HL-60 (cell line): Measurements from ENCODE around the gene LRGUK.

Experiments
- GABPA ChIP-seq: IDR thresholded peaks from 2 replicates; pipeline ENCODE4 v1.6.1; 2012; ENCODE audit warnings: low read depth
- POLR2AphosphoS5 ChIP-seq: IDR thresholded peaks from 2 replicates; pipeline ENCODE4 v1.6.1; 2012; ENCODE audit warnings: low read depth
- SPI1 ChIP-seq: IDR thresholded peaks from 2 replicates; pipeline ENCODE4 v1.6.1; 2012; ENCODE audit warnings: low read depth, mild to moderate bottlenecking, borderline replicate concordance
- TF ChIP-seq, protein P1 (sequence below): IDR thresholded peaks from one replicate; pipeline ENCODE4 v1.5.1; 2011; ENCODE audit warnings: low read length, control low read depth, inconsistent platforms; ENCODE audit not compliant: insufficient read depth

- TF ChIP-seq, protein P1, sequence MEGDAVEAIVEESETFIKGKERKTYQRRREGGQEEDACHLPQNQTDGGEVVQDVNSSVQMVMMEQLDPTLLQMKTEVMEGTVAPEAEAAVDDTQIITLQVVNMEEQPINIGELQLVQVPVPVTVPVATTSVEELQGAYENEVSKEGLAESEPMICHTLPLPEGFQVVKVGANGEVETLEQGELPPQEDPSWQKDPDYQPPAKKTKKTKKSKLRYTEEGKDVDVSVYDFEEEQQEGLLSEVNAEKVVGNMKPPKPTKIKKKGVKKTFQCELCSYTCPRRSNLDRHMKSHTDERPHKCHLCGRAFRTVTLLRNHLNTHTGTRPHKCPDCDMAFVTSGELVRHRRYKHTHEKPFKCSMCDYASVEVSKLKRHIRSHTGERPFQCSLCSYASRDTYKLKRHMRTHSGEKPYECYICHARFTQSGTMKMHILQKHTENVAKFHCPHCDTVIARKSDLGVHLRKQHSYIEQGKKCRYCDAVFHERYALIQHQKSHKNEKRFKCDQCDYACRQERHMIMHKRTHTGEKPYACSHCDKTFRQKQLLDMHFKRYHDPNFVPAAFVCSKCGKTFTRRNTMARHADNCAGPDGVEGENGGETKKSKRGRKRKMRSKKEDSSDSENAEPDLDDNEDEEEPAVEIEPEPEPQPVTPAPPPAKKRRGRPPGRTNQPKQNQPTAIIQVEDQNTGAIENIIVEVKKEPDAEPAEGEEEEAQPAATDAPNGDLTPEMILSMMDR = no peak
- TF ChIP-seq POLR2AphosphoS5 (no peak), SPI1 (no peak), GABPA (no peak)
Observed at GRCh38 chr7:134254311-134254710, 127.2 kb downstream of the LRGUK start.
